Stomach (tissue), 9 donors: Measurements from ENCODE around the gene FGGY. TPM values are rescaled to one million over a fixed set of nuclear protein-coding genes. Genes with fewer than 3 reads are reported as not detected.

Source experiments
- DNase-seq, 2 donors: peaks; one replicate each; pipeline versions ENCODE4 v3.0.0 to v3.0.0-alpha.2; 2013 to 2019
- H3K27ac ChIP-seq, 5 donors: fragments of 200-600 bp in 4 of 5; sonication (generic) in 4 of 5; one replicate each; pipeline ENCODE4 v1.5.1; 2013 to 2019; ENCODE audit warnings: mild to moderate bottlenecking in 1 of 5, moderate library complexity in 1 of 5
- H3K27me3 ChIP-seq, 3 donors: fragments of 200-600 bp; sonication (generic); one replicate each; pipeline ENCODE4 v1.5.1; 2017 to 2019; ENCODE audit warnings: mixed run types in 1 of 3
- H3K36me3 ChIP-seq, 4 donors: fragments of 200-600 bp; sonication (generic); 1 replicate in 3 of 4; 2 replicates in 1 of 4; pipeline ENCODE4 v1.5.1; 2016 to 2019
- H3K4me1 ChIP-seq, 4 donors: fragments of 200-600 bp; sonication (generic); one replicate each; pipeline ENCODE4 v1.5.1; 2016 to 2019
- H3K4me3 ChIP-seq, 4 donors: fragments of 200-600 bp; sonication (generic) in 3 of 4; one replicate each; pipeline ENCODE4 v1.5.1; 2016 to 2019; ENCODE audit warnings: mild to moderate bottlenecking in 1 of 4
- H3K9me3 ChIP-seq, 4 donors: fragments of 200-600 bp; sonication (generic); one replicate each; pipeline ENCODE4 v1.5.1; 2016 to 2019
- EP300 ChIP-seq: sonication (generic); formaldehyde crosslinking; IDR thresholded peaks from one replicate; pipeline ENCODE4 v1.6.1; 2017; ENCODE audit warnings: antibody characterized with exemption
- POLR2A ChIP-seq, 4 donors: fragments of 450-650 bp; IDR thresholded peaks; one replicate each; pipeline ENCODE4 v1.6.1; 2016; ENCODE audit warnings: antibody characterized with exemption in 4 of 4, control low read depth in 2 of 4, mild to moderate bottlenecking in 1 of 4, moderate library complexity in 1 of 4
- POLR2AphosphoS5 ChIP-seq, 3 donors: sonication (generic); formaldehyde crosslinking; IDR thresholded peaks; one replicate each; pipeline ENCODE4 v1.6.1; 2016; ENCODE audit warnings: antibody characterized with exemption in 3 of 3
- WGBS, 5 donors: extraction: QIAGEN DNeasy Blood & Tissue Kit in 3 of 5; methylation state at CpG; one replicate each; pipeline versions ENCODE4 v1.1.5 to v1.1.7; 2013 to 2018; 5-methylcytosine and 5-hydroxymethylcytosine counted together
- intact Hi-C: fragments of 100-400 bp; cut with DNase I; formaldehyde crosslinking; loops from one replicate; pipeline ENCODE4 v1.15.1; 2023; ENCODE audit warnings: low total_unique reads
- polyA plus RNA-seq, 3 donors: library from polyadenylated mRNA; stranded (reverse); fragments of 200-250 nt; gene quantifications; one replicate each; pipeline ENCODE4 v1.2.3, GENCODE V29; 2013
- total RNA-seq, 5 donors: library from RNA; depleted of rRNA; stranded (reverse); fragments of >200 nt; gene quantifications; one replicate each; pipeline versions ENCODE4 v1.1.0 to v1.2.3, GENCODE V29; 2014 to 2016
- TF ChIP-seq, protein P1 (sequence below), 7 experiments: fragments of 450-650 bp in 4 of 7; fragments of 200-600 bp in 3 of 7; sonication (generic) in 3 of 7; IDR thresholded peaks; one replicate each; pipeline ENCODE4 v1.5.1; 2016 to 2019; ENCODE audit warnings: antibody characterized with exemption in 7 of 7, control low read depth in 2 of 7, mild to moderate bottlenecking in 1 of 7
- donor health status: healthy with polysubstance abuse.
- donor health status: Bipolar disorder and iron deficiency.
- donor health status: healthy.

Gene FGGY
- total and polyA plus RNA-seq, 8 donors = 6.2 to 40.6 (median 10.8) TPM

DNA sequence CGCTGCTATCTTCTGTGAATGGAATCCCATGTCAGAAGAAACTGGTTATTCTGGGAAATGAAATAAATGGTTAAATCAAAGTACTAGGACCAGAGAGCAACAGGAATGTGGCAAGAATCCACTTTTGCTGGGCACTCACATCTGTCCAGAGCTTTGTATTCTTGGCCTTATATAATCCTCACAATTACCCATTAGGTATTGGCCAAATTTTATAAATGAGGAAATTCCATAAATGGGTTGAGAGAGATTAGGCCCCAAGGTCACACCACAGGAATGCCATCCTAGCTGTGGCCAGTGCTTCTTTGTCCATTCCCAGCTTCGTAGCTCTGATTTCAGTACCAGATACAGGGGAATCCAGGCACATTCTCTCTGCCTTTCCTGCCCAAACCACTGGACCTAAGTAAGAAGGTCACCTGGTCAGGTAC, 441.7 kb downstream of the FGGY start:
- Histone ChIP-seq H3K36me3 (no peaks in the 10 kb centered on the region), H3K4me1 (peaks cover 11 to 39% (median 27%) of the 10 kb centered on the region in 4 donors), H3K27ac (peak overlapping the region; percentile 57 to 80 (median 73)), H3K4me3 (no peak overlapping the region), H3K9me3 (peaks cover 0 to 16% (median 5%) of the 10 kb centered on the region in 4 donors), H3K27me3 (no peaks in the 10 kb centered on the region)
- peak in 1 of 3 donors; percentile 1 for TF ChIP-seq POLR2AphosphoS5 (IDR thresholded peaks at IDR 0.05)
- no peak for TF ChIP-seq POLR2A (IDR thresholded peaks at IDR 0.05)
- no peak for DNase-seq
- WGBS, 5 donors = 40 to 61% (median 47%) methylated on average over 2 of the region's 2 CpGs
- intact Hi-C loops = no loop called here

DNA sequence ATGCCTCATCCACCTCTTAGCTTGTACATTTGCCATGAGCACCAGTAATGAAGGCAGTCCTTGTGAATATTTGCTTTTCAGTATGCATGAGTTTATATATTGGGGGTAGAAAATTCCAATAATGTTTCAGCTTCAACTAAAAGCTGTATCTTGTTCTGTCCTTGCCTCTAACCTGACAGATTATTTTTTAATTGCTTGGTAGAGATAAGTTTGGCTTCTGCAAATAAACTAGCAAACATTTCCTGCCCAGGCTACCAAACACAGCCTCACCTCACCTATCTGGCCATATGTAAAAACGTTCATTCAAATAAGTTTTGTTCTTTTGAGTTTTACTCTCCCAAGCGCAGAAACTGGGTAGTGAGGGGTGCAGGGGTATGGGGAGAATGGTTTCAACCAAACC, 442.2 kb downstream of the FGGY start:
- Histone ChIP-seq H3K4me1 (peaks cover 12 to 41% (median 27%) of the 10 kb centered on the region in 4 donors), H3K27ac (peak overlapping the region; percentile 57 to 80 (median 73)), H3K9me3 (peaks cover 0 to 16% (median 5%) of the 10 kb centered on the region in 4 donors), H3K4me3 (no peak overlapping the region), H3K36me3 (no peaks in the 10 kb centered on the region), H3K27me3 (no peaks in the 10 kb centered on the region)
- DNase-seq = peak in 1 of 2 donors; percentile 30
- intact Hi-C loops = no loop called here
- WGBS, 5 donors = 24 to 67% (median 55%) methylated on average over 2 of the region's 2 CpGs
- TF ChIP-seq POLR2AphosphoS5 (IDR thresholded peaks at IDR 0.05) (no peak), EP300 (no peak), POLR2A (IDR thresholded peaks at IDR 0.05) (no peak)
- TF ChIP-seq, protein P1, sequence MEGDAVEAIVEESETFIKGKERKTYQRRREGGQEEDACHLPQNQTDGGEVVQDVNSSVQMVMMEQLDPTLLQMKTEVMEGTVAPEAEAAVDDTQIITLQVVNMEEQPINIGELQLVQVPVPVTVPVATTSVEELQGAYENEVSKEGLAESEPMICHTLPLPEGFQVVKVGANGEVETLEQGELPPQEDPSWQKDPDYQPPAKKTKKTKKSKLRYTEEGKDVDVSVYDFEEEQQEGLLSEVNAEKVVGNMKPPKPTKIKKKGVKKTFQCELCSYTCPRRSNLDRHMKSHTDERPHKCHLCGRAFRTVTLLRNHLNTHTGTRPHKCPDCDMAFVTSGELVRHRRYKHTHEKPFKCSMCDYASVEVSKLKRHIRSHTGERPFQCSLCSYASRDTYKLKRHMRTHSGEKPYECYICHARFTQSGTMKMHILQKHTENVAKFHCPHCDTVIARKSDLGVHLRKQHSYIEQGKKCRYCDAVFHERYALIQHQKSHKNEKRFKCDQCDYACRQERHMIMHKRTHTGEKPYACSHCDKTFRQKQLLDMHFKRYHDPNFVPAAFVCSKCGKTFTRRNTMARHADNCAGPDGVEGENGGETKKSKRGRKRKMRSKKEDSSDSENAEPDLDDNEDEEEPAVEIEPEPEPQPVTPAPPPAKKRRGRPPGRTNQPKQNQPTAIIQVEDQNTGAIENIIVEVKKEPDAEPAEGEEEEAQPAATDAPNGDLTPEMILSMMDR (IDR thresholded peaks at IDR 0.05) = no peak

DNA sequence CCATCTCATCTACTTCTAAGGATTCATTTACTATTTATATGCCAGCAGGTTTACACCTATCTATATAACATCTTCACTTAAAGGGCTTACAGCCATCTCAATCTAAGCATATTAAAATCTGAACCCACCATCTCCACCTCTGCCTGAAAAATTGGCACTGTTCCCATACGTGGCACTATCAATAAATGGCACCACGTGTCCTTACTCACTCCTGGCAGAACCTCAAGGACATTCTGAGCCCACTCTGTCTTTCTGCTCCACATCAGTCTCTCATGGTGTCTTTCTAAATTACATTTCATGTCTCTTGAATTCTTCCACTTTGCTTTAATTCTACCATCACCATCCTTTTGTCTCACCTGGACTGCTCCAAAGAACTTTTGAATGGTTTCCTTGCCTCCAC, 445.6 kb downstream of the FGGY start:
- DNase-seq = no peak
- peaks cover 17 to 54% (median 30%) of the 10 kb centered on the region in 4 donors for H3K4me1 ChIP-seq
- H3K4me3 ChIP-seq = no peak overlapping the region
- intact Hi-C loops = no loop called here
- WGBS, 5 donors = 43 to 59% (median 48%) methylated on average over 2 of the region's 2 CpGs
- H3K27me3 ChIP-seq = no peaks in the 10 kb centered on the region
- TF ChIP-seq EP300 (no peak), POLR2AphosphoS5 (IDR thresholded peaks at IDR 0.05) (no peak), POLR2A (IDR thresholded peaks at IDR 0.05) (no peak)
- TF ChIP-seq, protein P1 (IDR thresholded peaks at IDR 0.05) = no peak
- no peaks in the 10 kb centered on the region for H3K9me3 ChIP-seq
- no peaks in the 10 kb centered on the region for H3K36me3 ChIP-seq
- peak overlapping the region in 3 of 5 donors; percentile 67 to 75 (median 73) for H3K27ac ChIP-seq

DNA sequence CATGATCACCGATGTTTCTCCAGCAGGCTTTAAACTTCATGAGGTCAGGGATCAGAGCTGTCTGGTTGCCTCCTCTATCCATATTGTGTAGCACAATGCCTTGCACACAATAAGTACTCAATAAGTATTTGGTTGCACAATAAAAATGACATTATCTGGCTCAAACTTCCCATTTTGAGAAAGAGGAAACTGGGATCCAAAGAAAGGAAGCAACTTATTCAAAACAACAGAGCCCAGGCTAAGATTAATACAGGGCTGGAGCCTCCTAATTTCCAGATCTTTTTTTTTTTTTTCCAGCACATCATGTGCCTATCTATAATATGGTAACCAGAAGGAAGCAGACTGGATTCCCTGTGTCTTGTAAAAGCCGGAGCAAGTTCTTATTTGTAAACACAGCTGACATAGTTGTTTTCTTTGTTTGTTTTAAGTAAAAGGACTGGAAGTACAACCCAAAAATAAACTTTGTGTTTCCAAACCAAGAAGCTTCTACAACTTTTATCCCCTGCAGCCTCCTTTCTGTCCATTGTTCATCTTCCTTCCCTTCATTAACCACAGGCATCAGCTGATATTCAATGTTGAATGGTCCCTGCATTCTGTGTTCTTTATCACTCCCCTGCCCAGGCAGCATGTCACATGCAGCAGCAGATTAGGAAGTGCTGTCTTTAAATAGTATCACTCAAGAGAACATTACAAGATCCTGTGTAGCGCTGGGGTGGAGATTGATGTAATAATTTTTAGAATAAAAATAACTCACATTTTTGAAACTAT, 446.6 kb downstream of the FGGY start:
- H3K4me3 ChIP-seq = no peak overlapping the region
- intact Hi-C loops = no loop called here
- peaks cover 10 to 48% (median 26%) of the 10 kb centered on the region in 4 donors for H3K4me1 ChIP-seq
- DNase-seq = no peak
- TF ChIP-seq, protein P1 (IDR thresholded peaks at IDR 0.05) = no peak
- TF ChIP-seq POLR2AphosphoS5 (IDR thresholded peaks at IDR 0.05) (peak in 2 of 3 donors; percentile 10 to 32), POLR2A (IDR thresholded peaks at IDR 0.05) (no peak)
- no peaks in the 10 kb centered on the region for H3K36me3 ChIP-seq
- no peaks in the 10 kb centered on the region for H3K27me3 ChIP-seq
- no peaks in the 10 kb centered on the region for H3K9me3 ChIP-seq
- WGBS, 5 donors = 49 to 69% (median 56%) methylated on average over 3 of the region's 3 CpGs
- peak overlapping the region in 3 of 5 donors; percentile 67 to 75 (median 73) for H3K27ac ChIP-seq
